GM23338 (cell line): ENCODE results near the gene EIF4E3.

Experiments used
- CREB1 ChIP-seq: fragments of 250-450 bp; sonication (Bioruptor Pico); IDR thresholded peaks from 2 replicates; pipeline ENCODE4 v1.5.0; 2020; ENCODE audit warnings: low read depth, mild to moderate bottlenecking, moderate library complexity
- CTCF ChIP-seq, 2 experiments: fragments of 200-600 bp in 1 of 2; sonication (generic) in 1 of 2; conservative IDR thresholded peaks; 2 replicates each; pipeline versions ENCODE4 v1.5.1 to v1.6.1; 2016 to 2017; ENCODE audit warnings: antibody characterized with exemption in 2 of 2, low read depth in 2 of 2, mild to moderate bottlenecking in 2 of 2, moderate library complexity in 1 of 2
- ETS1 ChIP-seq: IDR thresholded peaks from 2 replicates; pipeline ENCODE4 v1.6.1; 2016; ENCODE audit warnings: antibody characterized with exemption
- EZH2 ChIP-seq: fragments of 200-600 bp; sonication (generic); IDR thresholded peaks from one replicate; pipeline ENCODE4 v1.8.0; 2017; ENCODE audit warnings: antibody characterized with exemption, mild to moderate bottlenecking, low read depth; ENCODE audit not compliant: unreplicated experiment
- EZH2phosphoT487 ChIP-seq: fragments of 200-600 bp; sonication (generic); IDR thresholded peaks from one replicate; pipeline ENCODE4 v1.8.1; 2018; ENCODE audit warnings: antibody characterized with exemption; ENCODE audit not compliant: unreplicated experiment
- JUNB ChIP-seq: IDR thresholded peaks from one replicate; pipeline ENCODE4 v1.6.1; 2016; ENCODE audit warnings: antibody characterized with exemption; ENCODE audit not compliant: unreplicated experiment
- NANOG ChIP-seq: IDR thresholded peaks from 2 replicates; pipeline ENCODE4 v1.6.1; 2016; ENCODE audit warnings: antibody characterized with exemption, borderline replicate concordance
- POLR2AphosphoS5 ChIP-seq: IDR thresholded peaks from 2 replicates; pipeline ENCODE4 v1.6.1; 2016; ENCODE audit warnings: antibody characterized with exemption, low read depth
- REST ChIP-seq: IDR thresholded peaks from one replicate; pipeline ENCODE4 v1.6.1; 2018; ENCODE audit warnings: antibody characterized with exemption; ENCODE audit not compliant: unreplicated experiment
- STAT1 ChIP-seq: IDR thresholded peaks from one replicate; pipeline ENCODE4 v1.6.1; 2016; ENCODE audit warnings: antibody characterized with exemption; ENCODE audit not compliant: unreplicated experiment
- ZNF114 ChIP-seq: fragments of 250-450 bp; sonication (Bioruptor Pico); IDR thresholded peaks from 2 replicates; pipeline ENCODE4 v1.5.0; 2020; ENCODE audit warnings: mild to moderate bottlenecking, moderate library complexity
- ZNF331 ChIP-seq: fragments of 250-450 bp; sonication (Bioruptor Pico); IDR thresholded peaks from 2 replicates; pipeline ENCODE4 v1.5.0; 2020; ENCODE audit warnings: low read depth, mild to moderate bottlenecking, moderate library complexity
- TF ChIP-seq, protein P1 (sequence below): fragments of 250-450 bp; sonication (Bioruptor Pico); IDR thresholded peaks from 2 replicates; pipeline ENCODE4 v1.5.0; 2020; ENCODE audit warnings: mild to moderate bottlenecking, moderate library complexity

DNA sequence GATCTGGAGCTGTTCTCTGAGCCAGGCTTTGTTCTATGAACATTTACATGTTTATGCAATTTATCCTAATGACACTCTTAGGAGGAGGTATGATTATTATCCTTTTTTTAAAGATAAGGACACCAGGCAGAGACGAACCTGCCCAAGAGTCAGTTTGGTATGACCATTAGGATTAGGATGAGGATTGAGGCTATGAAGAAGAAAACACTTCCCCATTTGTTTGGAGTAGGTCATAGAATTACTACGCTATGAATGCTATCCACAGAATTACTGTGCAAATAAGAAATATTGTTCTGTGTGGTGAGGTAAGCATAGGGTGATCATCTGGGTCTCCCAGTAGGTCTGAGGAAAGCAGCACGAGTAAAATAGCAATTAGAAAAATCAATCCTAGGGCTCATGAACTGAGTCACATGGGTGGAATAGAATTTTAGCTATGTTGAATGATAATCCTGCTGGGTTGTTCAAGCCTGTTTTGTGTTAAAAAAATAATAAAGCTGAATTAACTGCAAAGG lies 23.9 kb downstream of the EIF4E3 start:
- TF ChIP-seq CTCF (conservative IDR thresholded peaks at IDR 0.05; ENCODE audit: low read depth in 2 of 2) (no peak), ETS1 (no peak), EZH2 (no peak), REST (no peak), POLR2AphosphoS5 (no peak), JUNB (no peak), CREB1 (CRISPR knock-in tag) (no peak), ZNF331 (no peak), EZH2phosphoT487 (no peak), NANOG (no peak), STAT1 (no peak), ZNF114 (CRISPR knock-in tag) (no peak)
- TF ChIP-seq, protein P1, sequence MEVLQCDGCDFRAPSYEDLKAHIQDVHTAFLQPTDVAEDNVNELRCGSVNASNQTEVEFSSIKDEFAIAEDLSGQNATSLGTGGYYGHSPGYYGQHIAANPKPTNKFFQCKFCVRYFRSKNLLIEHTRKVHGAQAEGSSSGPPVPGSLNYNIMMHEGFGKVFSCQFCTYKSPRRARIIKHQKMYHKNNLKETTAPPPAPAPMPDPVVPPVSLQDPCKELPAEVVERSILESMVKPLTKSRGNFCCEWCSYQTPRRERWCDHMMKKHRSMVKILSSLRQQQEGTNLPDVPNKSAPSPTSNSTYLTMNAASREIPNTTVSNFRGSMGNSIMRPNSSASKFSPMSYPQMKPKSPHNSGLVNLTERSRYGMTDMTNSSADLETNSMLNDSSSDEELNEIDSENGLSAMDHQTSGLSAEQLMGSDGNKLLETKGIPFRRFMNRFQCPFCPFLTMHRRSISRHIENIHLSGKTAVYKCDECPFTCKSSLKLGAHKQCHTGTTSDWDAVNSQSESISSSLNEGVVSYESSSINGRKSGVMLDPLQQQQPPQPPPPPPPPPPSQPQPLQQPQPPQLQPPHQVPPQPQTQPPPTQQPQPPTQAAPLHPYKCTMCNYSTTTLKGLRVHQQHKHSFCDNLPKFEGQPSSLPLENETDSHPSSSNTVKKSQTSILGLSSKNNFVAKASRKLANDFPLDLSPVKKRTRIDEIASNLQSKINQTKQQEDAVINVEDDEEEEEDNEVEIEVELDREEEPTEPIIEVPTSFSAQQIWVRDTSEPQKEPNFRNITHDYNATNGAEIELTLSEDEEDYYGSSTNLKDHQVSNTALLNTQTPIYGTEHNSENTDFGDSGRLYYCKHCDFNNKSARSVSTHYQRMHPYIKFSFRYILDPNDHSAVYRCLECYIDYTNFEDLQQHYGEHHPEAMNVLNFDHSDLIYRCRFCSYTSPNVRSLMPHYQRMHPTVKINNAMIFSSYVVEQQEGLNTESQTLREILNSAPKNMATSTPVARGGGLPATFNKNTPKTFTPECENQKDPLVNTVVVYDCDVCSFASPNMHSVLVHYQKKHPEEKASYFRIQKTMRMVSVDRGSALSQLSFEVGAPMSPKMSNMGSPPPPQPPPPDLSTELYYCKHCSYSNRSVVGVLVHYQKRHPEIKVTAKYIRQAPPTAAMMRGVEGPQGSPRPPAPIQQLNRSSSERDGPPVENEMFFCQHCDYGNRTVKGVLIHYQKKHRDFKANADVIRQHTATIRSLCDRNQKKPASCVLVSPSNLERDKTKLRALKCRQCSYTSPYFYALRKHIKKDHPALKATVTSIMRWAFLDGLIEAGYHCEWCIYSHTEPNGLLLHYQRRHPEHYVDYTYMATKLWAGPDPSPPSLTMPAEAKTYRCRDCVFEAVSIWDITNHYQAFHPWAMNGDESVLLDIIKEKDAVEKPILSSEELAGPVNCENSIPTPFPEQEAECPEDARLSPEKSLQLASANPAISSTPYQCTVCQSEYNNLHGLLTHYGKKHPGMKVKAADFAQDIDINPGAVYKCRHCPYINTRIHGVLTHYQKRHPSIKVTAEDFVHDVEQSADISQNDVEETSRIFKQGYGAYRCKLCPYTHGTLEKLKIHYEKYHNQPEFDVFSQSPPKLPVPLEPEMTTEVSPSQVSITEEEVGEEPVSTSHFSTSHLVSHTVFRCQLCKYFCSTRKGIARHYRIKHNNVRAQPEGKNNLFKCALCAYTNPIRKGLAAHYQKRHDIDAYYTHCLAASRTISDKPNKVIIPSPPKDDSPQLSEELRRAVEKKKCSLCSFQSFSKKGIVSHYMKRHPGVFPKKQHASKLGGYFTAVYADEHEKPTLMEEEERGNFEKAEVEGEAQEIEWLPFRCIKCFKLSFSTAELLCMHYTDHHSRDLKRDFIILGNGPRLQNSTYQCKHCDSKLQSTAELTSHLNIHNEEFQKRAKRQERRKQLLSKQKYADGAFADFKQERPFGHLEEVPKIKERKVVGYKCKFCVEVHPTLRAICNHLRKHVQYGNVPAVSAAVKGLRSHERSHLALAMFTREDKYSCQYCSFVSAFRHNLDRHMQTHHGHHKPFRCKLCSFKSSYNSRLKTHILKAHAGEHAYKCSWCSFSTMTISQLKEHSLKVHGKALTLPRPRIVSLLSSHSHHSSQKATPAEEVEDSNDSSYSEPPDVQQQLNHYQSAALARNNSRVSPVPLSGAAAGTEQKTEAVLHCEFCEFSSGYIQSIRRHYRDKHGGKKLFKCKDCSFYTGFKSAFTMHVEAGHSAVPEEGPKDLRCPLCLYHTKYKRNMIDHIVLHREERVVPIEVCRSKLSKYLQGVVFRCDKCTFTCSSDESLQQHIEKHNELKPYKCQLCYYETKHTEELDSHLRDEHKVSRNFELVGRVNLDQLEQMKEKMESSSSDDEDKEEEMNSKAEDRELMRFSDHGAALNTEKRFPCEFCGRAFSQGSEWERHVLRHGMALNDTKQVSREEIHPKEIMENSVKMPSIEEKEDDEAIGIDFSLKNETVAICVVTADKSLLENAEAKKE = no peak
